Natural killer cell (primary cell): ENCODE data around the gene CHCHD10. TPM values are rescaled to one million over a fixed set of nuclear protein-coding genes. Genes with fewer than 3 reads are reported as not detected.

Experiments
- ATAC-seq, 3 donors: fragments of 150-1000 bp in 2 of 3; fragments of 200-7000 bp in 1 of 3; cut with Tn5 transposase; 1 replicate in 1 of 3; 2 replicates in 2 of 3; pipeline ENCODE4 v1.10.0; 2021; ENCODE audit warnings: mild to moderate bottlenecking in 2 of 3, moderate library complexity in 2 of 3
- DNase-seq, 2 donors: peaks; one replicate each; pipeline versions ENCODE4 v3.0.0 to v3.0.0-alpha.2; 2013 to 2021; ENCODE audit warnings: mixed read lengths in 1 of 2
- H3K27ac ChIP-seq: one replicate; pipeline ENCODE4 v1.5.1; 2013; ENCODE audit warnings: mild to moderate bottlenecking, low read length
- H3K27me3 ChIP-seq: one replicate; pipeline ENCODE4 v1.6.1; 2013; ENCODE audit warnings: low read length; ENCODE audit not compliant: control insufficient read depth, insufficient read depth
- H3K36me3 ChIP-seq: one replicate; pipeline ENCODE4 v1.6.1; 2013; ENCODE audit warnings: low read length; ENCODE audit not compliant: control insufficient read depth, insufficient read depth
- H3K4me1 ChIP-seq: one replicate; pipeline ENCODE4 v1.6.1; 2013; ENCODE audit warnings: low read length; ENCODE audit not compliant: control insufficient read depth, insufficient read depth
- H3K4me3 ChIP-seq: one replicate; pipeline ENCODE4 v1.5.1; 2013; ENCODE audit warnings: low read length
- H3K9me3 ChIP-seq: one replicate; pipeline ENCODE4 v1.6.1; 2013; ENCODE audit warnings: low read length; ENCODE audit not compliant: control insufficient read depth, insufficient read depth
- H3K27ac Mint-ChIP-seq, 2 donors: one replicate each; pipeline ENCODE4 v1.8.0; 2022; ENCODE audit warnings: mild to moderate bottlenecking in 2 of 2, mixed read lengths in 2 of 2, moderate library complexity in 1 of 2
- H3K27me3 Mint-ChIP-seq, 2 donors: one replicate each; pipeline ENCODE4 v1.8.0; 2022; ENCODE audit warnings: low read depth in 2 of 2, mixed read lengths in 2 of 2
- H3K36me3 Mint-ChIP-seq: one replicate; pipeline ENCODE4 v1.8.0; 2022; ENCODE audit warnings: mixed read lengths
- H3K4me1 Mint-ChIP-seq, 2 donors: one replicate each; pipeline ENCODE4 v1.8.0; 2022; ENCODE audit warnings: mixed read lengths in 2 of 2
- H3K4me3 Mint-ChIP-seq: one replicate; pipeline ENCODE4 v1.8.0; 2022; ENCODE audit warnings: mild to moderate bottlenecking, moderate library complexity, mixed read lengths
- H3K9me3 Mint-ChIP-seq, 2 donors: one replicate each; pipeline ENCODE4 v1.8.0; 2022; ENCODE audit warnings: mixed read lengths in 2 of 2
- CTCF ChIP-seq: fragments of 200-600 bp; IDR thresholded peaks from one replicate; pipeline ENCODE4 v1.8.0; 2022; ENCODE audit warnings: antibody characterized with exemption
- WGBS: methylation state at CpG from one replicate; pipeline ENCODE4 v1.1.7; 2013; ENCODE audit warnings: missing lambda C conversion rate; ENCODE audit not compliant: insufficient coverage; 5-methylcytosine and 5-hydroxymethylcytosine counted together
- intact Hi-C: fragments of 100-400 bp; cut with micrococcal nuclease; formaldehyde crosslinking; loops from one replicate; pipeline ENCODE4 v1.14.2; 2022
- total RNA-seq, 4 donors: library from RNA; stranded (reverse); fragments of 120-200 nt in 1 of 4; gene quantifications; one replicate each; pipeline versions ENCODE4 v1.2.3 to v1.2.4, GENCODE V29; 2013 to 2022

Gene CHCHD10
- total RNA-seq, 3 donors from 2014 or later (not counting 1 experiment from before 2014, with no cell fraction given): 9.3 to 22.5 (median 13.8) TPM

DNA sequence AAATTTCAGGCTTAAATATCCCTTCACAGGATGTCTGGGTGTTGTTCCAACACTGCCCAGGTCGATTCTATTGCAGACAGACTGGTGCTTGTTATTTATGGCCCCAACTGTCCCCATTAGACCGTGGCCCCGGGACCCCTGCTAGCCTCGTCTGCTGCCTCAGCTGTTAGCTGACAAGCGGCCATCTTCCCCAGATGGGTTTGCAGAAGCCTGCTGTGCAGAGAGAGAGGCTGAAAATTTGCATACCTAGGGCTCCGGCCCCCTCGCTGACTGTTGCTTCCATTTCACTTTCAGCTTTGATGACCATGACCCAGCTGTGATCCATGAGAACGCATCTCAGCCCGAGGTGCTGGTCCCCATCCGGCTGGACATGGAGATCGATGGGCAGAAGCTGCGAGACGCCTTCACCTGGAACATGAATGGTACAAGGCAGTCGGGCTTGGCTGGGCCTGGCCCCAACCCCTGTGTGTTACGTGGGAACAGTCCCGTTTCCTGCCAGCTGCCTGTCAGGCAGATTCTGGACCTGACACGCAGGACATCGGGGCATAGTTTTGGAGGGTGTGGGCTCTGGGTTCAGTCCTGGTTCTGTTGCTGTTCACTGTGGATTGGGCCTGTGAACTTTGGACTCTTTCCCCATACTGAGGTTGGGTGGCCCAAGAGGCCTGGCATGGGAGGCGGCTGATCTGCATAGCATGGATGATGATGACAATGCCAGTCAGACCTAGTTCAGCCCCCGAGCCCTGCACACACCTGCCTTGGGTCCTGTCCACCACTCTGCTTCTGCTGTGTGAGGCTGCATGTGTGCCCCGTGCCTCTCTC, 35.4 kb upstream of the CHCHD10 start:
- Histone ChIP-seq H3K27ac (no peak overlapping the region), H3K36me3 (peaks cover 55% of the 10 kb centered on the region), H3K4me3 (no peak overlapping the region), H3K27me3 (no peaks in the 10 kb centered on the region), H3K9me3 (no peaks in the 10 kb centered on the region), H3K4me1 (peaks cover 23% of the 10 kb centered on the region)
- DNase-seq (no peak), ATAC-seq (no peak)
- Mint-ChIP-seq H3K27ac (no peak overlapping the region), H3K9me3 (no peaks in the 10 kb centered on the region), H3K4me3 (no peak overlapping the region), H3K4me1 (peaks cover 0 to 6% of the 10 kb centered on the region in 2 donors), H3K36me3 (no peaks in the 10 kb centered on the region), H3K27me3 (no peaks in the 10 kb centered on the region)
- intact Hi-C loops: no loop called here
- WGBS: 85% methylated on average over 21 of the region's 21 CpGs
- TF ChIP-seq CTCF: no peak

DNA sequence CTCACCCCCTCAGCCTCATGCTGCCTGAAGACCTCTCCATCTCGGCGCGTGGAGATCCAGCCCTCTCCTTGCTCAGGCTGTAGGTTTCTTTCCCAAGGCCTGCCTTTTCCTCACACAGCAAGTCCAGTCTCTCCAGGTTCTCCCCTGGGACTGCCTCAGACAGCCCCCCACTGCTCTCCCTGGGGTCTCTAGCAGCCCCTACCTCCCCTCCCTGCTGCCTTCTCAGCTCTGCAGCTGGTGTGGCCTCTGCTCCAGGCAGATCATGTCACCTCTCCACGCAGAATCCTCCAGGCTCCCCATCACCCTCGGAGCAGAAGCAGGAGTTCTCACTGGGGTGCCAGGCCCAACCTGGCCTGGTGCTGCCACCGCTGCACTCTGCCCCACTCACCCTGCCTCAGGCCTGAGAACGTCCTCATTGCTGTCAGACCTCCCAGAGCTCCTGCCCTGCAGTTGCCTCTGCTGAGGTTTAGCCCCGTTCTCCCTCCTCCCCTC, 34.2 kb upstream of the CHCHD10 start:
- Mint-ChIP-seq H3K36me3 (no peaks in the 10 kb centered on the region), H3K4me1 (peaks cover 0 to 6% of the 10 kb centered on the region in 2 donors), H3K9me3 (no peaks in the 10 kb centered on the region), H3K4me3 (no peak overlapping the region), H3K27ac (no peak overlapping the region), H3K27me3 (no peaks in the 10 kb centered on the region)
- WGBS: 98% methylated on average over 8 of the region's 8 CpGs
- ATAC-seq (no peak), DNase-seq (no peak)
- Histone ChIP-seq H3K27ac (peak overlapping the region; percentile 57), H3K36me3 (peaks cover 61% of the 10 kb centered on the region), H3K4me1 (peaks cover 23% of the 10 kb centered on the region), H3K9me3 (no peaks in the 10 kb centered on the region), H3K27me3 (no peaks in the 10 kb centered on the region), H3K4me3 (no peak overlapping the region)
- intact Hi-C loops: no loop called here
- TF ChIP-seq CTCF: no peak

GRCh38 chr22:23801238-23801821, 33.6 kb upstream of the CHCHD10 start:
- no peak overlapping the region for H3K4me3 ChIP-seq
- Mint-ChIP-seq H3K27me3 (no peaks in the 10 kb centered on the region), H3K4me1 (peaks cover 0 to 10% of the 10 kb centered on the region in 2 donors), H3K4me3 (no peak overlapping the region), H3K36me3 (no peaks in the 10 kb centered on the region), H3K27ac (no peak overlapping the region), H3K9me3 (no peaks in the 10 kb centered on the region)
- intact Hi-C loops: no loop called here
- DNase-seq (no peak), ATAC-seq (no peak)
- TF ChIP-seq CTCF: no peak
- no peaks in the 10 kb centered on the region for H3K9me3 ChIP-seq
- H3K36me3 ChIP-seq: peaks cover 60% of the 10 kb centered on the region
- H3K4me1 ChIP-seq: peaks cover 23% of the 10 kb centered on the region
- WGBS: 90% methylated on average over 11 of the region's 11 CpGs
- no peaks in the 10 kb centered on the region for H3K27me3 ChIP-seq
- H3K27ac ChIP-seq: peak overlapping the region; percentile 57
